Muscle layer of colon (tissue), 2 donors: ENCODE measurements around the gene USP17L30.
"Not testable (repeated sequence)": the region's sequence is repeated elsewhere in the genome, so short reads cannot be mapped to it uniquely, and the experiment has no call there.

Experiments used
- H3K27ac ChIP-seq: one replicate; pipeline ENCODE4 v1.7.0; 2013; ENCODE audit warnings: low read depth, mild to moderate bottlenecking, low read length, moderate library complexity
- H3K27me3 ChIP-seq, 2 donors: one replicate each; pipeline ENCODE4 v1.7.0; 2013; ENCODE audit warnings: low read length in 2 of 2, mild to moderate bottlenecking in 2 of 2; ENCODE audit not compliant: insufficient read depth in 2 of 2, control insufficient read depth in 1 of 2
- H3K36me3 ChIP-seq: one replicate; pipeline ENCODE4 v1.7.0; 2013; ENCODE audit warnings: mild to moderate bottlenecking, low read length; ENCODE audit not compliant: insufficient read depth
- H3K4me1 ChIP-seq: one replicate; pipeline ENCODE4 v1.7.0; 2013; ENCODE audit warnings: mild to moderate bottlenecking, low read length; ENCODE audit not compliant: insufficient read depth
- H3K4me3 ChIP-seq, 2 donors: one replicate each; pipeline ENCODE4 v1.7.0; 2013; ENCODE audit warnings: low read length in 2 of 2, low read depth in 1 of 2, mild to moderate bottlenecking in 1 of 2, moderate library complexity in 1 of 2
- H3K9ac ChIP-seq: one replicate; pipeline ENCODE4 v1.7.0; 2013; ENCODE audit warnings: low read length
- H3K9me3 ChIP-seq: one replicate; pipeline ENCODE4 v1.7.0; 2013; ENCODE audit warnings: mild to moderate bottlenecking, low read length
- donor health status: abdominal sarcoma.
- donor health status: Adenocarcinoma of cecum.

The USP17L30 gene, protein sequence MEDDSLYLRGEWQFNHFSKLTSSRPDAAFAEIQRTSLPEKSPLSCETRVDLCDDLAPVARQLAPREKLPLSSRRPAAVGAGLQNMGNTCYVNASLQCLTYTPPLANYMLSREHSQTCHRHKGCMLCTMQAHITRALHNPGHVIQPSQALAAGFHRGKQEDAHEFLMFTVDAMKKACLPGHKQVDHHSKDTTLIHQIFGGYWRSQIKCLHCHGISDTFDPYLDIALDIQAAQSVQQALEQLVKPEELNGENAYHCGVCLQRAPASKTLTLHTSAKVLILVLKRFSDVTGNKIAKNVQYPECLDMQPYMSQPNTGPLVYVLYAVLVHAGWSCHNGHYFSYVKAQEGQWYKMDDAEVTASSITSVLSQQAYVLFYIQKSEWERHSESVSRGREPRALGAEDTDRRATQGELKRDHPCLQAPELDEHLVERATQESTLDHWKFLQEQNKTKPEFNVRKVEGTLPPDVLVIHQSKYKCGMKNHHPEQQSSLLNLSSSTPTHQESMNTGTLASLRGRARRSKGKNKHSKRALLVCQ

DNA sequence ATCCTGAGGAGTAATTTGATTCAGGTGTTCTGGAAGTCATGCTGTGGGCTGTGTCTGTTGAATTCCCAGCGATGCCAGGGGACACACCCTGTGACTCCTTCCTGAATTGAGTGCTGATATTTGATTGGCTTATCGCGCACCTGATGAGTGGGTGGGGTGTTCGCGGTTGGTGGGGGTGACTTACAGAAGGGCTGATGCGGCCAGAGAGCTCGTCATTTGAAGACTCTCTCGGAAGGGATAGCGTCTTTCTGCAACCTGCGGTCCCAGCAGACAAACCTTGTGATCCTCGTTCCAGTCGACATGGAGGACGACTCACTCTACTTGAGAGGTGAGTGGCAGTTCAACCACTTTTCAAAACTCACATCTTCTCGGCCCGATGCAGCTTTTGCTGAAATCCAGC, at the start of gene USP17L30:
TSS of gene USP17L30 (plus strand) at position 301 of the 400 bp plus-strand sequence. CDS start at position 301, 0 bp downstream.
- not testable (repeated sequence) for H3K9me3 ChIP-seq, H3K4me1 ChIP-seq, H3K27me3 ChIP-seq, H3K4me3 ChIP-seq, H3K9ac ChIP-seq, H3K27ac ChIP-seq, H3K36me3 ChIP-seq

DNA sequence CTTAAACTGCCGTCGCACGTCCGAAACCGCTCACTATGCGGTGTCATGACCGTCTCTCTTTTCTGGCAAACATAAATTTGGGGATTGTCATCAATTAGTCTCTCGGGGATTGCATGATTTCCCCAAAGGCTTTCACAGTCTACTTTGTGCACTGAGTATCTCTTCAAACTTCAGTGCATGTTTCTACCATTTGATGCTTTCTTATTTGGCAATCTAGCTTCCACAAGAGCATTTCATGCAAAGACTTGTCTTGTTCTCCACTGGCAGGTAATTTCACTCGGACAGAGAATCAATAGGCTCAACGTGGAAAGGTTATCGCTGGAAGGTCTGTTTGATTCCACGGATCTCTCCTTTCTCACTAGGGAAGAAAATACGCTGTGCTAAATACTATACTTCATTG, 38.7 kb upstream of the USP17L30 start:
- H3K4me1 ChIP-seq, H3K27me3 ChIP-seq, H3K36me3 ChIP-seq, H3K4me3 ChIP-seq, H3K9ac ChIP-seq, H3K9me3 ChIP-seq, H3K27ac ChIP-seq: not testable (repeated sequence)

DNA sequence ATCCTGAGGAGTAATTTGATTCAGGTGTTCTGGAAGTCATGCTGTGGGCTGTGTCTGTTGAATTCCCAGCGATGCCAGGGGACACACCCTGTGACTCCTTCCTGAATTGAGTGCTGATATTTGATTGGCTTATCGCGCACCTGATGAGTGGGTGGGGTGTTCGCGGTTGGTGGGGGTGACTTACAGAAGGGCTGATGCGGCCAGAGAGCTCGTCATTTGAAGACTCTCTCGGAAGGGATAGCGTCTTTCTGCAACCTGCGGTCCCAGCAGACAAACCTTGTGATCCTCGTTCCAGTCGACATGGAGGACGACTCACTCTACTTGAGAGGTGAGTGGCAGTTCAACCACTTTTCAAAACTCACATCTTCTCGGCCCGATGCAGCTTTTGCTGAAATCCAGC, 38.1 kb upstream of the USP17L30 start, which contains the start of gene USP17L24:
TSS of gene USP17L24 (plus strand) at position 301 of the 400 bp plus-strand sequence. CDS start at position 301, 0 bp downstream.
- H3K4me1 ChIP-seq = not testable (repeated sequence)

GRCh38 chr4:9329611-9330010, 33.3 kb upstream of the USP17L30 start, which contains the start of gene USP17L25:
Gene USP17L25, plus strand, starts transcription at chr4:9329911. Its CDS starts 0 bp downstream, at chr4:9329911.
- not testable (repeated sequence) for H3K9me3 ChIP-seq, H3K4me1 ChIP-seq, H3K27me3 ChIP-seq, H3K9ac ChIP-seq, H3K4me3 ChIP-seq, H3K36me3 ChIP-seq, H3K27ac ChIP-seq

More for the DNA sequence above, 38.1 kb upstream of the USP17L30 start, which contains the start of gene USP17L24:
- not testable (repeated sequence) for H3K27ac ChIP-seq, H3K9me3 ChIP-seq, H3K9ac ChIP-seq, H3K27me3 ChIP-seq, H3K36me3 ChIP-seq, H3K4me3 ChIP-seq

GRCh38 chr4:9334358-9334757, 28.6 kb upstream of the USP17L30 start, which contains the start of gene USP17L26:
Gene USP17L26, plus strand, starts transcription at chr4:9334658. Its CDS starts 0 bp downstream, at chr4:9334658.
- H3K9me3 ChIP-seq, H3K36me3 ChIP-seq, H3K4me1 ChIP-seq, H3K9ac ChIP-seq, H3K27me3 ChIP-seq, H3K4me3 ChIP-seq, H3K27ac ChIP-seq: not testable (repeated sequence)

DNA sequence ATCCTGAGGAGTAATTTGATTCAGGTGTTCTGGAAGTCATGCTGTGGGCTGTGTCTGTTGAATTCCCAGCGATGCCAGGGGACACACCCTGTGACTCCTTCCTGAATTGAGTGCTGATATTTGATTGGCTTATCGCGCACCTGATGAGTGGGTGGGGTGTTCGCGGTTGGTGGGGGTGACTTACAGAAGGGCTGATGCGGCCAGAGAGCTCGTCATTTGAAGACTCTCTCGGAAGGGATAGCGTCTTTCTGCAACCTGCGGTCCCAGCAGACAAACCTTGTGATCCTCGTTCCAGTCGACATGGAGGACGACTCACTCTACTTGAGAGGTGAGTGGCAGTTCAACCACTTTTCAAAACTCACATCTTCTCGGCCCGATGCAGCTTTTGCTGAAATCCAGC, 23.8 kb upstream of the USP17L30 start, which contains the start of gene USP17L5:
TSS of gene USP17L5 (plus strand) at position 301 of the 400 bp plus-strand sequence. CDS start at position 301, 0 bp downstream.
- H3K9me3 ChIP-seq, H3K36me3 ChIP-seq, H3K4me3 ChIP-seq, H3K27ac ChIP-seq, H3K4me1 ChIP-seq, H3K9ac ChIP-seq, H3K27me3 ChIP-seq: not testable (repeated sequence)

- not testable (repeated sequence) for H3K9ac ChIP-seq, H3K36me3 ChIP-seq, H3K27ac ChIP-seq, H3K4me3 ChIP-seq, H3K4me1 ChIP-seq, H3K9me3 ChIP-seq, H3K27me3 ChIP-seq
Observed at GRCh38 chr4:9343848-9344247, 19.1 kb upstream of the USP17L30 start, which contains the start of gene USP17L27. Gene USP17L27, plus strand, starts transcription at chr4:9344148. Its CDS starts 0 bp downstream, at chr4:9344148.

- not testable (repeated sequence) for H3K4me3 ChIP-seq, H3K4me1 ChIP-seq, H3K36me3 ChIP-seq, H3K27ac ChIP-seq, H3K9ac ChIP-seq, H3K27me3 ChIP-seq, H3K9me3 ChIP-seq
Observed at GRCh38 chr4:9348593-9348992, 14.3 kb upstream of the USP17L30 start, which contains the start of gene USP17L28. Gene USP17L28, plus strand, starts transcription at chr4:9348893. Its CDS starts 0 bp downstream, at chr4:9348893.

DNA sequence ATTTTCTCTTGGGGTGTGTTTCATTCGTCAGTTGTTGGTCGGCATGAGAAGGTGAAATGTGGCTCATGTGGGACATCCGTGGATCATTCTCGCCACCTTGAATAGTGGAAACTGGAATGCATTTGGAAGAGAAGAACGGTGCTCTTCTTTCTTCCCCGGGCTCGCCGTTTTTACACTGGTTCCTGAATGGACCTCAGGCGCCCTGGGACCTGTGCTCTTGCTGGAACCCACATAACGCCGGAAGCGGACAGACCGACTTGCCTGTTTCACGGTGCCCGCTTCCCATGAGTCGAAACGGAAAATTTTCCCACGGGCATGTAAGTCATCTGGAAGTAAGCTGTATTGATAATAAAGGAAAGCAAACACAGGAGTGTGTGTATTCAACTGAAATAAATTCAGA, 12.1 kb upstream of the USP17L30 start:
- not testable (repeated sequence) for H3K4me1 ChIP-seq, H3K9me3 ChIP-seq, H3K27me3 ChIP-seq, H3K4me3 ChIP-seq, H3K27ac ChIP-seq, H3K9ac ChIP-seq, H3K36me3 ChIP-seq

- H3K9ac ChIP-seq, H3K27ac ChIP-seq, H3K36me3 ChIP-seq, H3K4me3 ChIP-seq, H3K9me3 ChIP-seq, H3K4me1 ChIP-seq, H3K27me3 ChIP-seq: not testable (repeated sequence)
Observed at GRCh38 chr4:9353338-9353737, 9.6 kb upstream of the USP17L30 start, which contains the start of gene USP17L29. Gene USP17L29, plus strand, starts transcription at chr4:9353638. Its CDS starts 0 bp downstream, at chr4:9353638.

DNA sequence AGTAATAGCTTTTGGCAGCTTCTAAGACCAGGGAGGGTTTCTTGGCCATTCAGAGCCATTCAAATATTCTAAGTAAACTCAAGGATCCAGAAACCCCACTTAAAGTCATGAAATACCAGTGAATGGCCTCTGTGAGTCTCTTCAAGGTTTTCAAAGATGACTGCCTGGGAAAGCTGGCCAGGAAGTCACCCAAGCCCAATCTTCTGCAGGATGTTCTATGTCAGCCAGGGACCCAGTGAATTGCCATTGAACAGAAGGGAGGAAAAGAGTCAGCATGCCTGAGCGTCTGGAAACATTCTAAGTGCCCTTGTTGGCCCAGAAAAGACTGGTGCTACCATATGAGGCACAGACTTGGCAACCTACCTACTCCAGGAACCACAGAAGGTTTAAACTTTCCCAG, 17.0 kb downstream of the USP17L30 start:
- not testable (repeated sequence) for H3K27me3 ChIP-seq, H3K9ac ChIP-seq, H3K36me3 ChIP-seq, H3K27ac ChIP-seq, H3K4me3 ChIP-seq, H3K9me3 ChIP-seq, H3K4me1 ChIP-seq
